Activated naive CD8-positive, alpha-beta T cell (primary cell): ENCODE measurements around the gene OXNAD1.

ENCODE experiments used
- H3K27ac Mint-ChIP-seq: one replicate; pipeline ENCODE4 v1.8.0; 2021; ENCODE audit warnings: mixed read lengths
- H3K27me3 Mint-ChIP-seq: one replicate; pipeline ENCODE4 v1.8.0; 2021; ENCODE audit warnings: mixed read lengths
- H3K36me3 Mint-ChIP-seq: one replicate; pipeline ENCODE4 v1.8.0; 2021; ENCODE audit warnings: mixed read lengths
- H3K4me1 Mint-ChIP-seq: one replicate; pipeline ENCODE4 v1.8.0; 2021; ENCODE audit warnings: low read depth, mixed read lengths
- H3K4me3 Mint-ChIP-seq: one replicate; pipeline ENCODE4 v1.8.0; 2021; ENCODE audit warnings: mild to moderate bottlenecking, mixed read lengths
- H3K9me3 Mint-ChIP-seq: one replicate; pipeline ENCODE4 v1.8.0; 2021; ENCODE audit warnings: low read depth, mixed read lengths

OXNAD1 gene

DNA sequence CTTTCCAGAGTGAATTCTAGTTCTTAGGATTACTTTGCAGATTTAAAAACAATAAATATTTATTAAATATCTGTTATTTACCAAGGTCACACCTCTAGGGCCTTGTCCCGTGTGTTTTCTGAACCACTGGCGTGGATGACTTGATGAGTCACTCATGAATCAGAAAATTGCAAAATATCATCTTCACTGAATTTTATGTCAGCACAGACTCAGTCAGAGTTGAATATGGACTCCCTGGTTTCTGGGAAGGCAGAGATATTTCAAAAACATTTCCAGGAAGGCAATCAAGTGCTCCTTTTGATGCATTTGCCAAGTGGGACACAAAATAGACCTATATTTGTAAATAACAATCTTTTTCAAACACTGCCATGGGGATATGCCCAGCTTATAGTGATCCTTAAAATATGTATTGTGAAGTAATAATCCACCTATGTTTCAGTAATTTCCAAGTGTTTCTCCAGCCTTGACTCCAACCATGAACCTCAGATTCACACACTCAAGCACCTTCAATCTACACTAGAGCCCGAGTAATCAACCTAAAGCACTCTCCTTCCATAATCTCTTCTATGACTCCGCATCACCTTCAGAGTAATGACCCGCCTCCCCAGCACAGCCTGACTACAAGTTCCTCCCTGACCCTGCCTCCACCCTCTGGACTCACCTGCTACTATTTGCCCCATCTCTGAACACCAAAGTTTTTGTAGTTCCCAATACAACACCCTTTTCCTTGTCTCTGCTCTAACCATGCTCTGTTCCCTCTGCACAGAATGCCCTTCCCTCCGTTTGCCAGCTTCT is 24.6 kb upstream of the OXNAD1 start:
- no peaks in the 10 kb centered on the region for H3K9me3 Mint-ChIP-seq
- no peak overlapping the region for H3K4me3 Mint-ChIP-seq
- H3K36me3 Mint-ChIP-seq, result no peaks in the 10 kb centered on the region
- H3K27me3 Mint-ChIP-seq, result no peaks in the 10 kb centered on the region
- H3K4me1 Mint-ChIP-seq, result peaks cover 1% of the 10 kb centered on the region
- H3K27ac Mint-ChIP-seq, result no peak overlapping the region

DNA sequence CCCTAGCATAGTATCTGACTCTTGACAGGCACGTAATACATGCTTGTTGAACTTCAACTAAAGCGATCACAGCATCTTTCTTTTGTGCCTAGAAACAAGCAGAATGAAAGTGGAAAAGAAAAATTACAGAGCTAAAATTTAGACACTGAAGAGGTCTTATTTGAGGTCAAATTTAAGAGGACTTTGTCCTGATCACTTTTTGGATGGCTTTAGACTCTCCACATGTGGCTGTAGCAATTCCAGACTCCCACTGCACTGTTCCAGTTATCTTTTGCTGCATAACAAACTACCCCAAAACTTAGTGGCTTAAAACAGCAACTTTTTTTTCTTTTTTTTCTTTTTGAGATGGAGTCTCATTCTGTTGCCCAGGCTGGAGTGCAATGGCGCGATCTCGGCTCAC is 23.8 kb upstream of the OXNAD1 start:
- no peaks in the 10 kb centered on the region for H3K36me3 Mint-ChIP-seq
- H3K4me1 Mint-ChIP-seq, result peaks cover 1% of the 10 kb centered on the region
- no peak overlapping the region for H3K4me3 Mint-ChIP-seq
- no peaks in the 10 kb centered on the region for H3K9me3 Mint-ChIP-seq
- H3K27me3 Mint-ChIP-seq, result no peaks in the 10 kb centered on the region
- H3K27ac Mint-ChIP-seq, result no peak overlapping the region

DNA sequence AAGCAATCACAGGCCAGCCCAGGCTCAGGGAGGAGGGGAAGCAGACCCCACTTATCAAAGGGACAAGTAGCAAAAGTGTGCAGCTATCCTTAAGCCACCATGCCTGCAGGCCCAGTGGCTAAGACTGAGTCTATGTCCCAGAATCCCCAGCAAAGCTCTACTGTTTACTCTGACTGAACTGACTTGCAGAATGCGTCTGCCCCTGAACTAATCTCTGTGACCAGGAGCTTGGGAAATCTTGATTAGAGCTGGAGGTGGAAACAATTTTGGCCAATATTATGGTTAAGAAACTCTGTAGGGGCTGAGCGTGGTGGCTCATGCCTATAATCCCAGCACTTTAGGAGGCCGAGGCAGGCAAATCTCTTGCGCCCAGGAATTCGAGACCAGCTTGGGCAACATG is 22.8 kb upstream of the OXNAD1 start:
- Mint-ChIP-seq H3K27me3 (no peaks in the 10 kb centered on the region), H3K4me1 (peaks cover 4% of the 10 kb centered on the region), H3K4me3 (no peak overlapping the region), H3K27ac (no peak overlapping the region), H3K9me3 (no peaks in the 10 kb centered on the region), H3K36me3 (no peaks in the 10 kb centered on the region)

DNA sequence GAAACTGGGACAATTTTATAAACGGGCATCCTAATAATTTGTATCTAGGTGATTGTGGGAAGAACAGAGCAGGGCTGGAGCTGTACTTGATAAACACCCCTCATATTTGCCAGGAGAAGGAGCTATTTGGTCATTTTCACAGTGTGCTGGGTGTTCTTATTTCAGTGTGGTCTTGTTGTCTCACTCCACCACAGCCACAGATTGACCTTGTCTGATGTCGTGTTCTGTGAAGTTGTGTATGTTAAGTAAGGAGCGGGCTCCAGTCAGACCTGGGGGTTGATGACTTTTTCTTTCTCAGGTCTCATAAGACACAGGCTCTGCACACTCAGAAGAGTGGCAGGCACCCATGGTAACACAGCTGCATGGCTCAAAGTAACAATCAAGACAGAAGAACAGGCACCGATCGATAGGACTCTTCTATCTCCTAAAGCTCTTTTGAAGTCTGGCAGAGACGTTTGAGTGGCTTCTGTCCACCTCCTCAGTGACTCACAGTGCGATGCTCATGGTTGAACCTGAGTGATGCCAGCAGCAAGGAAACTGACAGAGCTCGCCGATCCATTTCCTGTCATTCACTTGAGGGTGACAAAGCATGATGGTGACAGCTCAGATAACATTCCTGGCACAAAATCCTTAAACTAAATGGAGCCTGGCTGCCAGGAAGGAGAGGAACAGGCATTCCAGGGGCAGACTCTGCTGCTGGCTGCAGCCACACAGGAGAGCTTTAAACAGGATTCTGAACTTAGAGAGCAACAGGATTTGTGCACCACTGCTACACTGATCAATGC is 21.1 kb upstream of the OXNAD1 start:
- Mint-ChIP-seq H3K36me3 (no peaks in the 10 kb centered on the region), H3K9me3 (no peaks in the 10 kb centered on the region), H3K4me3 (no peak overlapping the region), H3K27ac (no peak overlapping the region), H3K4me1 (peaks cover 6% of the 10 kb centered on the region), H3K27me3 (no peaks in the 10 kb centered on the region)

DNA sequence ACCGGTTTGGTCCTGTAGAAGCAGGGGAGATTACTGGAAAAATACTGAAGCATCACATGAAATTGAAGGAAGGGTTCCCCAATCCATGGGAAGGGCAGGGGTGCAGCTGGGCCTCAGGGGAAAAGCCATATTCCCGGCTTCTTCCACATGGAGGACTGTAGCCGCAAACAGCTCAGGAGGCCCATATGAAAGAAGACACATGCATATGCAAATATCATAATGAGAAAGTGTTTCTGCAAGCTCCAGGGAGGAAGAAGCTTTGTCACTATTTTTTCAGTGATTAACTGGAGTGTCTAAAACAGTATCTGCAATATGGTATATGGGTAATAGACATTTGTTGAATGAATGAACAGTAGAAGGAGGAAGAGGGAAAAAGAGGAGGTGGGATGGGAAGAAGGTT is 19.4 kb upstream of the OXNAD1 start:
- H3K9me3 Mint-ChIP-seq, result no peaks in the 10 kb centered on the region
- H3K4me1 Mint-ChIP-seq, result peaks cover 5% of the 10 kb centered on the region
- H3K4me3 Mint-ChIP-seq, result no peak overlapping the region
- H3K27ac Mint-ChIP-seq, result no peak overlapping the region
- H3K36me3 Mint-ChIP-seq, result no peaks in the 10 kb centered on the region
- H3K27me3 Mint-ChIP-seq, result no peaks in the 10 kb centered on the region

DNA sequence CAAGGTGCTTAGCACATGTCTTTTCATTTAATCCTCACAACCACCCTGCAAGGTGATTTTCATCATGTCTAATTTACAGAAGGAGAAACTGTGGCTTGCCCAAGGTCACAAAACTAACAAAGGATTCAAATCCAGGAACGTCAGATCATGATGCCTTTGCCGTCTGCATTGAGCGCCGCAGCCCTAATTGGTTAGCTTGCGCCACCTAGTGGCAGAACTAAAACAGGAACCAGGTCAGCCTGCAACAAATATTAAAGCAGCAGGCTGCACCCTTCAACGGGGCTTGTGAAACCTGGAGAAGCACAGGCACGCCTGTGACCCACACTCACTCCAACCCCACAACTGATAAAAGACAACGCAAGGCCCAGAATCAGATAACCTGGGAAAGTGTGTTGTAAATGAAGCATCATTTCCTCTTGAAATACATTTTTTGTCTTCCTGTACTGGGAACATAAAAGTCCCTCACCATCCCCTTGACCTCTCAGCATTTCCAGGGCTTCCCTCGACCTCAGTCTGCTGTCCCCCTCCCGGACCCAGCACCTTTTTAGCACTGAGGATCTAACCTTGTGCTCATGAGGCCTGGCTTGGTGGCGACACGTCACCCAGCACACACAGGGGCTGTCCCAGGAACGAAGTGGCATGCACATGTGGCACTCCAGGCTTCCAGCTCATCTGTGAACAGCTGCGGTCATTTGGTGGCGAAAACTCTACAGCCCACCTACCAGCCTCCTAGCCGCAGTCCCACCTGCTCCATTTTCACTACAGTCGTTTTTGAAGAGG is 17.5 kb upstream of the OXNAD1 start:
- Mint-ChIP-seq H3K9me3 (no peaks in the 10 kb centered on the region), H3K4me1 (peaks cover 5% of the 10 kb centered on the region), H3K27ac (no peak overlapping the region), H3K36me3 (no peaks in the 10 kb centered on the region), H3K27me3 (no peaks in the 10 kb centered on the region), H3K4me3 (no peak overlapping the region)

DNA sequence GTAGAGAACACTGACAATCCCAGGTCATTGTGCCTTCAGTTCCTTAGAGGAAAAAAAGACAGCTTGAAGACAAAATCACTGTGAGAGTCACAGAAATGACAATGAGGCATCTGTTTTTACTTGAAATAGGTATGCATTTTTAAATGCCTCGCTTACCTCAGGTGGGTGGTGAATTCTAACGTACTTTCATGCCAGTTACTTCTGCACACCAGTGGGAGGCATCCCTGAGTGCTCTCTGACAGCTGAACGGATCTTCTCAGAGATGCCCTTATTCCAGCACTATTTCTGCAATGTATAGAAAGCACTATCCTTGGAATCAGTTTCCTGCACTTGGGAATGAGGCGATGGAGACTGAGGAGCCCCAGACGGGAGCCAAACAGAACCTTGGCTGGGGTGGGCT is 16.5 kb upstream of the OXNAD1 start:
- Mint-ChIP-seq H3K9me3 (no peaks in the 10 kb centered on the region), H3K27ac (no peak overlapping the region), H3K4me1 (peaks cover 5% of the 10 kb centered on the region), H3K27me3 (no peaks in the 10 kb centered on the region), H3K36me3 (no peaks in the 10 kb centered on the region), H3K4me3 (no peak overlapping the region)

DNA sequence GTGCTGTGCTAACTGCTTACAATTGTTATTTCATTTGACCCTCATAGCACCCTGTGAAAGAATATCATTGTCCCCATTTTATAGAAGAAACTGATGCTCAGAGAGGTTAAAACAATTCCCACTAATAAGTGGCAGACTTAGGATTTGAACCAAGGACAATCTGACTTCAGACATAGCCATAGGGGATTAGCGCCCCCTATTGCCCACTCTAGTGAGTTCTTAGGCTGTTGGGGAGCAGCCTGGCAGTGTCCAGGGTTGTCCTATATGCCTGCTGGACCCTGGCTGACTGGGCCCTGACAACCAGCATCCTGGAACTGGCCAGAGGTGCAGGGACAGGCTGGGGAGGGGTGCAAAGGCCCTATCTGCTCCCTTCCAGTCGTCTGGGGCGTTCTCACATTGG is 15.7 kb upstream of the OXNAD1 start:
- Mint-ChIP-seq H3K27ac (no peak overlapping the region), H3K9me3 (no peaks in the 10 kb centered on the region), H3K4me1 (peaks cover 5% of the 10 kb centered on the region), H3K4me3 (no peak overlapping the region), H3K36me3 (no peaks in the 10 kb centered on the region), H3K27me3 (no peaks in the 10 kb centered on the region)

DNA sequence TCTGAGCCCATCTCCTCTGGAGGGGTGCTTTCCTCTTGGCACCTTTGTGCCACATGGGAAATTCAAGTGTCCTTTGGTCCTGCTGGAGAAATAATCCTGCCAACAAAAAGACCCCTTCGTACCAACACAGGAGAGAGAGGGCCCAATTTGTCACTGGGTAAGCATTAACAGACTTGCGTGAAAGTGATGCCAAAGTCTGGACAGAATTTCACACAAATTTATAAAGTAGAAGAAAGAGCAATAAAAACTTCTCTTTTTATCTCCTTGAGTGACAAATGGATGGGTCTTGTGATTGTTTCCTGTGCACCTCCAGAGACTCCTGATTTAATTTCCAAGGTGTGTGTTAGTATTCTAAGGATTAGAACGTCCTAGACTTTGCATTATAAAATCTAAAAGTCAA is 15.1 kb upstream of the OXNAD1 start:
- no peak overlapping the region for H3K4me3 Mint-ChIP-seq
- no peaks in the 10 kb centered on the region for H3K36me3 Mint-ChIP-seq
- peaks cover 6% of the 10 kb centered on the region for H3K4me1 Mint-ChIP-seq
- no peaks in the 10 kb centered on the region for H3K27me3 Mint-ChIP-seq
- no peaks in the 10 kb centered on the region for H3K9me3 Mint-ChIP-seq
- H3K27ac Mint-ChIP-seq, result no peak overlapping the region

DNA sequence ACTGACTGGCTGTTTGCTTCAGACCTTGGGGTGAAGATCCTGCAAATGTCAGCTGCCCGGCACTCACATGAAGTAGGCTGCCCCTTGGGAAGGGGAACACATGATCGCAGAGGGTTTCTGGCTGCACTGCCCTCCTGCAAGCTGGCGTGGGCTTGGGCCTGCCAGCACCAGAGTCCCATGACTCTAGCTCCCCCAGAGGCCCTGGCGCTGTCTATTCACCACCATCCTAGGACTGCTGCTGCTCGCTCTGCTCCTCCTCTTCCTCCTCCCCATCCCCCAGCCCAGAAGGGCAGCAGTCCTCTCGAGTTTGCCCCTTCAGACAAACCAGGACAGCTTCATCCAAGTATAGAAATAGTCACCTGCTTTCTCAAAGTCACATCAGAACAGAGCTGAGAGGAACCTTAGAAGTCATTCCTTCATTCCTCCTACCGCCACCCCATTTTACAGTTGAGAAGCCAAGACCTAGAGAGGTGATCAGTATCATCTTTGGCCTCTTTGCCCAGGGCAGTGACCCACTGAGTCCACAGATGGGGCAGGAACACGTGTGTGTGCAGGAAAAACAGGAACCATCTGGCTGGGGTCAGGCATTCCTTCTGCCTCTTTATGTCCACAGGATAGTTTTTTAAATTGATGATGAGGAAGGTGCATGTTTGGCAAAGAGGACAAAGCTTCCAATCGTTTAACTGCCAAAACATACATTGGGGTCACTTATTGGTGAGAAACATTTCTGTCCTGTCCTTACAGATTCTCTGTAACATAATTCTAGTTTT is 13.5 kb upstream of the OXNAD1 start:
- H3K27me3 Mint-ChIP-seq, result no peaks in the 10 kb centered on the region
- H3K27ac Mint-ChIP-seq, result no peak overlapping the region
- peaks cover 10% of the 10 kb centered on the region for H3K4me1 Mint-ChIP-seq
- H3K9me3 Mint-ChIP-seq, result no peaks in the 10 kb centered on the region
- no peaks in the 10 kb centered on the region for H3K36me3 Mint-ChIP-seq
- H3K4me3 Mint-ChIP-seq, result no peak overlapping the region

DNA sequence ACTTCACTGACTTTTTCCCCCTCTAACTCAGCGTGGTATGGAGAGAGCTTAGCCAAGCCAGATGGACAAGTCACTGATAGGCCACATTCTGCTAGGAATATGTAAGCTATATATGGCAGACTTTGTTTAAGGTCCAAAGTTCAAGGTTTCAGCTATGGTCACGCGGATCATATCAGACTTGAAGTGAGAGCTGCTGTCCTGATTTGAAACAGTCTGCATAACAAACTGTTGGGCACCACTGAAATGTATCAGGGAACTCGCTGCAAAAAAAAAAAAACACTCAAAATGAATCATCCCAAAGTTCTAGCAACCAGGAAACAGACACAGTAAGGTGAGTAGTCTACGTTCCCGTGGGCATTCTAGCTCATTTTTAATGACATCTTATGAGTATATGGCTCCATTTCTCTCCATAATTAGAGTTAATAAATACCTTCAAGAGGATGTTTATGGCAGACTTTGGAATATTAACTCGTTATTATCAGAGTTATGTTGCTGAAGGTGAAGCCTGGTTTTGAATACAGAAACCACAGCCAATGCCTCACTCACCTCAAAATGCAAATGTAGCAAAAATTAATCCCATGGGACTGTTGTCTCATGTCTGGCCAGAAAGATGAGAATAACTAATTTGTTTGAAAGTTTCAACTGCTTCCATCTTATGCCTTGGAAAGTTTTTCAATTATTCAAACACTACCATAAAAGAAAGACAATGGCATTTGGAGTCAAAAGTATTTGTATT is 12.6 kb upstream of the OXNAD1 start:
- H3K4me3 Mint-ChIP-seq, result no peak overlapping the region
- H3K27ac Mint-ChIP-seq, result no peak overlapping the region
- peaks cover 6% of the 10 kb centered on the region for H3K4me1 Mint-ChIP-seq
- no peaks in the 10 kb centered on the region for H3K27me3 Mint-ChIP-seq
- no peaks in the 10 kb centered on the region for H3K36me3 Mint-ChIP-seq
- no peaks in the 10 kb centered on the region for H3K9me3 Mint-ChIP-seq

DNA sequence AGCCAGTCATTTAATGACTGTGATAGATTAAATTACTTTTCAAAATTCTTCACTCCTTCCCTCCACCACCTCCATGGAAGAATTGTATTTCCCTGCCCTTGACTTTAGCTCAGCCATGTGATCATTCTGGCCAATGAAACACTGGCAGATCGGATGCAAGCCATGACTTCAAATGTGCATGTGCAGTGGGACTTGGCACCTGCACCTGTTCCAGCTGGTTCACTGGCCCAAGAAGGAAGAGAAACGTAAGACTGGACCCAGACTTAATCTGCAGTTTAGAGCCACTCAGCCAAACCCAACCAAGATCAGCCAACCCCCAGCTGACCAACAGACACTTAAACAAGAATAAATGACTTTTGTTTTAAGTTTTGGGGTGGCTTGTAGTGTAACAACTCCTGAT is 12.0 kb upstream of the OXNAD1 start:
- H3K4me1 Mint-ChIP-seq, result peaks cover 6% of the 10 kb centered on the region

DNA sequence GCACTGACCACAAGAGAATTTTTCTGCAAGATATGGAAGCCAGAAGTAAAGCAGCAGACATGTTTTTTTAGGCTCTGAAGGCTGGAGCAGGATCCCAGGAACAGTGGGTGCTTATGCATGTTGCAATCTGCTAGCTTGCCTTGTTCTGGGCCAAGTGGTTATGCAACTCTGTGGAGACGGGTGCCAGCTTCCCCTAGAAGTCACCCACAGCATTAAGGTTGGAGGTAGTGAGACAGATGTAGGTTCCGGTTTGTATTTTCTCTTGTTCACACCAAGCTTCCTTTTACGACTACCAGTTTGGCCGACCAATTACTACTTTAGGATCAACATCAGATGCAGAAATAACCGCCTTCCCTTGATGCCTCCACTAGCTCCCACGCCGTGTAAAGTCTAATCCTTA is 11.4 kb upstream of the OXNAD1 start:
- Mint-ChIP-seq H3K36me3 (no peaks in the 10 kb centered on the region), H3K27me3 (no peaks in the 10 kb centered on the region), H3K4me1 (peaks cover 6% of the 10 kb centered on the region), H3K4me3 (no peak overlapping the region), H3K27ac (no peak overlapping the region), H3K9me3 (no peaks in the 10 kb centered on the region)

More for the DNA sequence above, 12.0 kb upstream of the OXNAD1 start:
- Mint-ChIP-seq H3K9me3 (no peaks in the 10 kb centered on the region), H3K27me3 (no peaks in the 10 kb centered on the region), H3K4me3 (no peak overlapping the region), H3K27ac (no peak overlapping the region), H3K36me3 (no peaks in the 10 kb centered on the region)

DNA sequence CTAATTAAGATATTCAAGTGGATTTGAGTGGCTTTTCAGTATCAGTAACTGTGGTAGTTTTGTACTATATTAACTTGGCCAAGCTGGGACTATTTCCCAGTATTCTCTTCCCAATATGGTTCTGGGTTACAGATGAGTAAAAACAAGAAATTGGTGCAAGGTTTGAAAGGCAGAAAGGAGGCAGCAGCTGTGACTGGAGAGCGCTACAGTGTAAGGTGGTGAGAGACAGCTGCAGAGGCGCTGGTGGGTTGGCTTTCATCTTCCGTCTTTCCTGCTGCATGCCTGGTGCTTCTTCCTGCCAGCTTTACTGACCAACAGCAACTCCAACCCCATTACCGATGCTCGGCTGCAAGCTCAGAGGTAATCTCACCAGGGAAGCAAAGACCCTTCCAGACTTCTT is 10.1 kb upstream of the OXNAD1 start:
- no peaks in the 10 kb centered on the region for H3K36me3 Mint-ChIP-seq
- H3K27ac Mint-ChIP-seq, result no peak overlapping the region

More for the DNA sequence above, 10.1 kb upstream of the OXNAD1 start:
- no peak overlapping the region for H3K4me3 Mint-ChIP-seq
- H3K27me3 Mint-ChIP-seq, result no peaks in the 10 kb centered on the region
- peaks cover 16% of the 10 kb centered on the region for H3K4me1 Mint-ChIP-seq
- no peaks in the 10 kb centered on the region for H3K9me3 Mint-ChIP-seq
